NCI-H1694 (cell line): ENCODE measurements around the gene USP24.

Experiments used
- DNase-seq: peaks from one replicate; lab custom pipeline; 2025; lab: John Stamatoyannopoulos, UW

The USP24 gene

DNA sequence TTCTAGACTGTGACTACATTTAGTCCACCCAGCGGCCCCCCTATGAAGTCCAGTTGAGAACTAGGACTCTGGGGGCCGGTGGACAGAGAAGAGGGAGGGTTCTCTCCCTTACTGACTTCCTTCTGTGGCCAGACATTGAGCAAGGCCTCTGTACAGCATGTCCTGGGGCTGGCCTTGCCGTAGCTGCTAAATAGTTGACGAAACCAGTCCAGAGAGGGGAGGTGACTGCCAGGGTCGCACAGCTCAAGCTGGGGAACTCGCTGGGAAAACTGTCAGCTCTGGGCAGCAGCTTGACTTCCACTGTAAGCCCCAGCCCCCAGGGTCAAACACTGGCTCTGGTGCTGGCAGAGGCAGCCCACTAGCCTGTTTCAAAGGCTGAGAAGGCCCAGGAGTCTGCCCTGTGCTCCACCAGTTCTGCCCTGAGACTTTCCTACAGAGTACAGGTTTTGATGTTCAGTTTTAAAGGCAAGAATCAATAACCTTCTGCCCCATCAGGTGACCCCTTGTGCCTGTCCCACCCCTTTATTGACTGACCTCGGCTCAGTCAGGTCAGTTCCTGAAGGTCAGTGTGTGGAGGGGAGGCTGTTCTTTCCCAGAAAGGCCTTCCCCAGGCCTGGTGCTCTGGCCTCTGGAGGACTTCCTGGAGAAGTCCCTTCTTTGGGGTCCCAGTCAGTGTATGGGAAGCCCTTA is 161.8 kb downstream of the USP24 start:
- no peak for DNase-seq

DNA sequence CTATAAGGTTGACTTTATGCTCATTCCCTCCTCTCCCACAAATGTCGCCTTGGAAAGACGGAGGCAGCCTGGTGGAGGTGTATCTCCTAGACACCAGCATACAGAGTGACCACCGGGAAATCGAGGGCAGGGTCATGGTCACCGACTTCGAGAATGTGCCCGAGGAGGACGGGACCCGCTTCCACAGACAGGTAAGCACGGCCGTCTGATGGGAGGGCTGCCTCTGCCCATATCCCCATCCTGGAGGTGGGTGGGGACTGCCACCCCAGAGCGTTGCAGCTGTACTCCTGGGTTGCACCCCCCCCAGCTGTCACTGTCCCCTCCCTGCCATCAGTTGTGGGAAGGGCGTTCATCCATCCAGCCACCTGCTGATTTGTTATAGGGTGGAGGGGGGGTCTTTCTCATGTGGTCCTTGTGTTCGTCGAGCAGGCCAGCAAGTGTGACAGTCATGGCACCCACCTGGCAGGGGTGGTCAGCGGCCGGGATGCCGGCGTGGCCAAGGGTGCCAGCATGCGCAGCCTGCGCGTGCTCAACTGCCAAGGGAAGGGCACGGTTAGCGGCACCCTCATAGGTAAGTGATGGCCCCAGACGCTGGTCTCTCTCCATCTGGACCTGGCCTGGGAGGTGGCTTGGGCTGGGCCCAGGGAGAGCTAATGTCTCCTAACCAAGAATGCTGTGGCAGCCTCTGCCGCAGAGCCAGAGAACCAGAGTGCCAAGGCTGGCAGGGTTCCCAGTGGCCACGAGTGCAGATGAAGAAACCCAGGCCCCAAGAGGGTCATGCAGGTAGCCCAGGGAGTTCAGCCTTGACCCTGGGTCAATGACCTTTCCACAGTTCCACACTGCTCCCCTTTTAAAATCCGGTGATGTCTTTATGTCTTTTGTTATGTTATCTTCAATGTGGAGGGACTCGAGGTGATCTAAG is 162.7 kb downstream of the USP24 start:
- DNase-seq = no peak

DNA sequence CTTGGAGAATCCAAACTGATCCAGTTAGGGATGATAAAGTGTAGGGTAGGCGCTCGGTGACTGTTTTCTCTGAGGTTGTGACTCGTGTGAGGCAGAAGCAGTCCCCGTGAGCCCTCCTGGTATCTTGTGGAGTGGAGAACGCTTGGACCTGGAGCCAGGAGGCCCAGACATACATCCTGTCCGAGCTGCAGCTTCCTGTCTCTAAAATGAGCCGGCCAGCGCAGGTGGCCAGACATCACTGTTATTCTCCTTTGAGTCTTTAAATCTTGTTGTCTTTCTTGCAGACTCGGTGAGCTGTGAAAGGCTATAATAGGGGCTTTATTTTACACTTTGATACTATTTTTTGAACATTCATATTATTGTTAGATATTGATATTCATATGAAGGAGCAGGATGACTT is 163.5 kb downstream of the USP24 start:
- no peak for DNase-seq

DNA sequence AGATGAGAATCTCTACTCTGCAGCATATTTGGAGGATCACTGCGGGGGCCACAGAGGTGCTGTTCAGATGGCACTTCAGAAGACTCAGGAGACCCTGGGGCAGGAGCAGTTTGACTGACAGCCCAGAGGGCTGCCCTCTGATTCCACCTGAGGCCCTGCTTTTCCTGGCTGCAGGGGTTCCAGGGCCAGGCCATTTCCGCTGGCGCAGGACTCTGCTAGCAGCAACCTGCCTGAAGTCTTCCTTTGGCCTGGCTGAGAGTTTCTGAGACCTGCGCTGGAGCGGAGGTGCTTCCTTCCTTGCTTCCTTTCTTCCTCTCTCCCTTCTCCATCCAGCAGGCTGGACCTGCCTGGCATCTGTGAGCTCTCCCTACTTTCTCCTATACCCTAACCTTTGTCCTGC is 164.0 kb downstream of the USP24 start:
- DNase-seq = no peak

DNA sequence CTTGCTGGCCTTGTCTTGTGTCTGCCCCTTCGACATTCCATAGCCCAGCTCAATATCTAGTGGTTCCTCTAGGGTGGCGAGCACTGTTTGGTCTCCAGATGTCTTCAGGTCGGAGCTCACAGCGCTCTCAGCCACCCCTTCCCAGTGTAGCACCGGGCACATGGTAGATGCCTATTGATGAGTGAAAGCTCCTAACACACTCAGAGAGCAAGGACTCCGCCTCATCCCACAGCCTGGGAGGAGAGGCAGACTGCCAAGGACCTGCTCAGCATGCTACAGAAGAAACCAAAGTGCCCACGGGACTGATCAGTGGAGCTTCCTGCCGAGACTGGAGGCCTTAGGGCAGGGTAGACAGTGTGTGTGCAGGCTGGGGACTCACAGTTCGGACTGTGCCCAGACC is 164.9 kb downstream of the USP24 start:
- peak; percentile 43 for DNase-seq

DNA sequence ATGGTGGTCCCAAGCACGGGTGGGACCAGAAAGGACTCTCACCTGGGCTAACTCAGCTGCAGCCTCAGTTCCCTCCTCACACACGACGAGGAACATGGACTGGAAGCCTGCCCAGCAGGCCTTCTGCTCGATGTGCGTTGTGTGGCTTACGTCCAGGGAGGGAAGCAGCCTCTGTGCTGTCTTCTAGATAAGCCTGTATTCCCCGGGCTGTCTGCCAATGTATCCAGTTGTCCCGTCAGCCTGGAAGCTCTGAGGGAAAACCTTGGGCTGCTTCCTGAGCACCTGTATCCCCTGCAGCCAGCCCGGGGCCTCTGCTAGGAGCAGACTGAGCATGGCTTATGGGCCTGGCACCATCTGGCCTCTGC is 165.3 kb downstream of the USP24 start:
- DNase-seq = peak; percentile 95

DNA sequence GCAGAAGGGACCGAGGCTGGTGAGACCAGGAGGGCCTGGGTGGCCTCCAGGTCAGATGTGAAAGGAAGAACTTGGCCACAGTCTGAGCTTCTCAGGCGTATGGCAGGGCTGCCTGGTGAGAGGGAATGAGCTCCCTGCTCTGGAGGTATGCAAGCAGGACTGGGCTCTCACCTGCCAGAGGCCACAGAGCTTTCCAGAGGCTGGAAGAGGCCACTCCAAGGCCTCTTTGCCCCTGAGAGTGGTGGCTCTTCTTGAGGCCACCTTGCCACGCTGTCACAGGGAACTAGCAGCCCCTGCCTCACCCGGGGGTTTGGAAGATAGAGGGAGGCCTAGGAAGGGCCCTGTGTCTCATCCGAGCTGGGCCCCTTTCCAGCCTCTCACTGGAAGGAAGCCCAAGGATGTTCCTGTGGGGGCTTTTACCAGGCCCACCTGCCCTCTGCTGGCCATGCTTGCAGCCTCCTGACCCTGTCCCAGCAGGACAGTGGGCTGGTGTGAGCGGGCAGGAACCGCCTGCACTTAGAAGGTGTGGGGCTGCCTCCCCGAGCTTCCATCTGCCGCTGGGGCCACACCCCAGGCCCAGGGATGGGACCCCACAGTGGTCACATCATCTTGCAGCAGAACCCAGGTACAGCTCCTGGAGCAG is 165.8 kb downstream of the USP24 start:
- DNase-seq = no peak

DNA sequence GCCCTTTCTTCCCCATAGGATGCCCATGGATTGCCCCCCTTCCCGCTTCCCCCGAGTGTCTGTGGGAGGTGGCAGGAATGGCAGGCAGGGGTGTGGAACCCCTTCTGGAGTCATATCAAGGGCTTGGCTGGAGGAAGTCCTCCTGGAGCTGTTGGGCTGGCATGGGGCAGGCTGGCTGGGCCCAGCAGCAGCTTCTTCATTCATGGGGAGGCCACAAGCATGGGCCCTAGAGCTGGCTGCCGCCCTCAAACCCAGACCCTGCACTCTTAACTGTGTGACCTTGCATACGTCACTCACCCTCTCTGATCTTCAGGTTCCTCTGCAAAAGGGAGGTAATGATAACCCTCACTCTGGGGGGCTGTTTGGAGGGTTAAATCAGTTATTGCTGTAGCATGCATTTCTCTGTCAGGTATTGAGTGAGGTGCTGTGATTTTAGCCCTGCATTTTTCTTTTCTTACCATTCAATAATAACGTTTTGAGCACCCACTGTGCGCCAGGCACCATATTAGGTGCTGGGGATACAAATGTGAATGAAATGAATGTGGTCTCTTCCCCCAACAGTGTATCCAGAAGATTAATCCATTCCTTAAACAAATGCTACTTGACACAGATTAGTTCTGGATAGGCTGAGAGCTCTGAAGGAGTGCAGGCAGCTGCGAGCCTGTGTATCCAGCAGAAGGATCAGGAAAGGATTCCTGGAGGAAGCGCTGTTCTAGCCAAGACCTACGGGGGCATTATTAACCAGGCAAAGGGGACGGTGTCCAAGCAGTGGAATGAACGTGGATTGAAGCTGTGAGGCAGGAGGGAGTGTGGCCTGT is 166.5 kb downstream of the USP24 start:
- no peak for DNase-seq

DNA sequence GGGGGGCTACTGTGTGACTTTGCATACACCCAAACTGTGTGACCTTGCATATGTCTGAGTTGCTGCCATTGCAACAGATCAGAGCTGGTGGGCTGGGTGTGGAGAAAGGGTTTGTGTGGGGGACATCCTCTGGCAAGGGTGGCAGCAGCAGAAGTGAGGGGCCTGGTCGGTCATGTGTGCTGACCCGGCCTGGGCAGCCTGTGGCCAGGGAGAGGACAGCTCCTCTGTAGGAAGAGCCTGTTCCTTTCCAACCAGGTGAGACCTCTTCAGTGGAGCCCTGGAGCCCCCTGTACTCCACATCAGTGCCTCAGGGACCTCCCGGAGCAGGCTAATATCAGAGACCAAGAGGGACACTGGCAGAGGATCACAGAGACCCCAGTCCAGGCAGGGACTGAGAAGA is 167.6 kb downstream of the USP24 start:
- no peak for DNase-seq

DNA sequence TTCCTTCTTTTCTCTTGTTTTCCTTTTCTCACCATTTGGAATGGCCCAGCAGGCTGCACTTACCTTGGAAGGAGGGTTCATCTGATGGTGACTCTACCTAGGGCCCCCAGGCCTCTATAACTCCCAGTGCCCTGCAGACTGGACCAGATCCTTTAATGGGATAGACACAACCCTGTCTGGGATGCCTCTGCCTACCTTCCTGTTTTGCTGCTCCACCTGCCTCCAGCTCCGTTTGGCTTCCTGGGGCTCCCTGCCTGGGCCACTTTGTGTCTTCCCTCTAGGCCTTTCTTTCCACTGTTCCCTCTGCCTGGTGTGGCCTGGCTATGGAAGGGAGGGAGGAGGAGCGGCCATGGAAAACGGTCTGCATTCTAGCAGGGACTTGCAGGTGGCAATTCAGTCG is 168.3 kb downstream of the USP24 start:
- DNase-seq = no peak

DNA sequence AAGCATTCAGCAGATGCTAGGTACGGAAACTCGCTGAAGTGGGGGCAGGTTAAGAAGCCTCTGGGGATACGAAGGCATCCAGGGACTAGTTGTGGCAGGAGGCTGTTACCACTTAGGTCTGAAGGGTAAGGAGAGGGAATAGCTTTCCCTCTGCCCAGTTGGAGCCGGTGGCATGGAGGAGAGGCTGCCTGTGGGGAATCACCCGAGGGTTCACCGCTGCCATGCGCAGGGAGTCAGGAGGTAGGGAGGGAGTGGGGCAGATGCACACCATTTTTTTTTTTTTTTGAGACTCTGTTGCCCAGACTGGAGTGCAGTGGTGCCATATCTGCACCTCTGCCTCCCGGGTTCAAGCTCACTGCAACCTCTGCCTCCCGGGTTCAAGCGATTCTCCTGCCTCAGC is 169.7 kb downstream of the USP24 start:
- DNase-seq = no peak

DNA sequence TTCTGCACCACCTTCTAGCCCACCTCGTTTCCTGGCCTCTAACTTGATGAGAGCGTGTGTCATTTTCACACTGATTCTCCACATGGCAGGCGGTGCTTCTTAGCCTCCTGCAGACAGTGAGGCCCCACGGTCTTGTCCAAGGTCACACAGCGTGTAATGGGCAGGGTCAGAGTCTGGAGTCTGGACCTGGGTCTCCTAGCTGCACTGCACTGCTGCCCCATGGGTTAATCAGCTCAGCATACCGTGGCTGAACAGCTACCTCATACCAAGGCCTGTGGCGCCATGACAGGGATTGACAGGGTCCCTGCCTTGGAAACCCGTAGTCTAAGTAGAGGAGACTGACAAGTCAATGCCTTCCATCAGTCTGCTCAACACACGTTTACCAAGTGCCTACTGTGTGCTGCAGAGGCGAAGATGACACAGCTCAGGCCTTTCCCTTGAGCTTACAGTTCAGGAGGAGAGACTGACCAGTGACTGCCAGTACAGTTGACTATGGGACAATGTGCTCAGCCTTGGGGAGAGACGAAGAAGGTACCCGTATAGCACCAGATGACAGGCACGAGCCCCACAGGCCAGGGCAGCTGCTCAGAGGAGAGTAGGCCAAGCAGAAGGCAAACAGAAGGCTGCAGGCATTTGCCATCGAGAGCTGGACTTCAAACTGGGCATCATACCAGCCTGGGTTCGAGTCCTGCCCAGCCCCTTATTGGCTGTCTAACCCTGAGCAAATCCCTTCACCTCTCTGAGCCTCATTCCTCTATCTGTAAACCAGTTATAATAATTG is 170.4 kb downstream of the USP24 start:
- DNase-seq = no peak

DNA sequence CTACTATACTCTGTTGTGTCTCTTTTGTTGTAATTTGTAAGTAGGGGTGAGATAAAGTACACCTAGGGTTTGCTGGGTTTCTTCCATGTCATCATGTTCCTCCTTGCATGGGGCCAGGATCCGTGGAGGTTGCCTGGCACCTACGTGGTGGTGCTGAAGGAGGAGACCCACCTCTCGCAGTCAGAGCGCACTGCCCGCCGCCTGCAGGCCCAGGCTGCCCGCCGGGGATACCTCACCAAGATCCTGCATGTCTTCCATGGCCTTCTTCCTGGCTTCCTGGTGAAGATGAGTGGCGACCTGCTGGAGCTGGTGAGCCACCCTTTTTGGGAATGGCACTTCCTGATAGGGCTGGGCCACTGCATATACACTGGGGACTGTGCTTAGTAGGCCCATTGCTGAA is 171.4 kb downstream of the USP24 start:
- no peak for DNase-seq

DNA sequence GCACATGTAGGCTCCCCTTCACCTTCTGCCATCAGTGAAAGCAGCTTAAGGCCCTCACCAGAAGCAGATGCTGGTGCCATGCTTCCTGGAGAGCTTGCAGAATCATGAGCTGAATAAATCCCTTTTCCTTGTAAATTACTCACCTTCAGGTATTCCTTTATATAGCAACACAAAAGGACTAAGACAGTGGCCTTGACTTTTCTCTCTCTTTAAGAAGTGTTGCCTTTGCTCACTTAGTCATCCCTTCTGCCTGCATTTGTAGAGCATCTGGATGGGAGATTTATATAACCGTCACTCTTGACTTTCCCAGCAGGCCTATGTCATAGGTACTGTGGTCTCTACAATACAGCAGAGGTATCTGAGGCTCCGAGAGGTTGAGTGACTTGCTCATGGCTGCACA is 172.2 kb downstream of the USP24 start:
- DNase-seq = no peak

DNA sequence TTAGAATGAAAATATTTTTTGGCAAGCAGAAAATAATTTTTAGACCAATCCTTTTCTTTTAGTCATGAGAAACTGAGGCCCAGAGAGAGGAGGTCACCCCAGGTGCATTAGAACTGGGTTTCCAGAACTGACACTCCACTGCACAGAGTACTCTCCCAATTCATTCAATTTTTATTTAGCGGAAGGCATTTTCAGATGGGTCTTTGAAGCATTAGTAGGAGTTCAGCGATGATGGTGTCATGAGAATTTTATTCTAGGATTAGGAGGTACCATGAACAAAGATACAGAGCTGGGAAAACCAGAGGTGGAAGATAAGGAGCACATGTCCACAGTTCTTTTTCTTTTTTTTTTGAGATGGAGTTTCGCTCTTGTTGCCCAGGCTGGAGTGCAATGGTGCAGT is 173.6 kb downstream of the USP24 start:
- no peak for DNase-seq

DNA sequence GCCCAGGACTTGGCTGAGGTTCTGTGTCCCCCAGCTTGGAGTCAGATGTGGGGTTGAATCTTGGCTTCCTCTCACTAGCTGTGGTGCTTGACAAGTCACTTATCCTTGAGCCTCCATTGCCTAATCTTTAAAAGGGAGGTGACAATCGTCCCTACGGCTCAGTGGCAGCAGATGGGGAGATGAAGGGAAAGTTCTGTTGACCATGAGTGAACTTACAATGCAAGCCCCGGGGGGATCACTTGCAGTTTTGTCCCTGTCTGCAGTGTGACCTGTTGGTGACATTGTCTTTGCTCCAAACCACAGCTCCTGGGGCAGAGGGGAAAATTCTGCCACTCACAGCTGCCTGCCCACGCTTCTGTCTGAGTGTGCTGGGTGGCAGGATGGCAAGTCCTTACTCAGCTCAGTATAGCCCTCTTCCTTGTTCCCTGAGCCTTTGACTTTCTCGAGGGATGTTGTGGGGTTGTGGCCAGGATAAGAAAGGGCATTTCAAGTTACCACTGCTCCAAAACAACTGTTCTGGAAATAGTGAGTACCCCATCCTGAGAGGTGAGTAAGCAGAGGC is 174.2 kb downstream of the USP24 start:
- no peak for DNase-seq

DNA sequence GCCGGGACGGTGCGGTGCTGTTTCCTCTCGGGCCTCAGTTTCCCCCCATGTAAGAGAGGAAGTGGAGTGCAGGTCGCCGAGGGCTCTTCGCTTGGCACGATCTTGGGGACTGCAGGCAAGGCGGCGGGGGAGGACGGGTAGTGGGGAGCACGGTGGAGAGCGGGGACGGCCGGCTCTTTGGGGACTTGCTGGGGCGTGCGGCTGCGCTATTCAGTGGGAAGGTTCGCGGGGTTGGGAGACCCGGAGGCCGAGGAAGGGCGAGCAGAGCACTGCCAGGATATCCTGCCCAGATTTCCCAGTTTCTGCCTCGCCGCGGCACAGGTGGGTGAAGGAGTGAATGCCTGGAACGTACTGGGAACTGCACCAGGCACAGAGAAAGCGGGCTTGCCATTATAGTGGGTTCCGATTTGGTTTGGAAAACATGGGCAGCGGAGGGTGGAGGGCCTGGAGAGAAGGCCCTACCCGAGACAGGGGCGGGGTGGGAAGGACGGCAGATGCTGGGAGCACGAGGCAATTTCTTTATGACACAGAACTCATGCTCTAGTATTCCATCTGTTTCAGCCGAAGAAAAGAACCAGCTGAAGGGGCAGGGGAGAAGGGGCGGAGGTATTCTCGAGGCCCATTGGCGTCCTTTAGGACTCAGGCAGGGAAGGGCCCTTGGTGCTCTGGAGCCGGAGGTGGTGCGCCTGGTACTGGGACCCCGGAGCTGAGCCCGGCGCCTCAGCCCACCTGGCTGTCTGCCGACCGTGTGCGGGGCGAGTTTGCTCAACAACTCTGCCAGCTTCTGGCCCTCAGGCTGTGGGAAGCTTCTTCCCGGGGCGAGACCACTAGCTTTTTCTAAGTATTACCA is 174.9 kb downstream of the USP24 start:
- peak; percentile 9 for DNase-seq

DNA sequence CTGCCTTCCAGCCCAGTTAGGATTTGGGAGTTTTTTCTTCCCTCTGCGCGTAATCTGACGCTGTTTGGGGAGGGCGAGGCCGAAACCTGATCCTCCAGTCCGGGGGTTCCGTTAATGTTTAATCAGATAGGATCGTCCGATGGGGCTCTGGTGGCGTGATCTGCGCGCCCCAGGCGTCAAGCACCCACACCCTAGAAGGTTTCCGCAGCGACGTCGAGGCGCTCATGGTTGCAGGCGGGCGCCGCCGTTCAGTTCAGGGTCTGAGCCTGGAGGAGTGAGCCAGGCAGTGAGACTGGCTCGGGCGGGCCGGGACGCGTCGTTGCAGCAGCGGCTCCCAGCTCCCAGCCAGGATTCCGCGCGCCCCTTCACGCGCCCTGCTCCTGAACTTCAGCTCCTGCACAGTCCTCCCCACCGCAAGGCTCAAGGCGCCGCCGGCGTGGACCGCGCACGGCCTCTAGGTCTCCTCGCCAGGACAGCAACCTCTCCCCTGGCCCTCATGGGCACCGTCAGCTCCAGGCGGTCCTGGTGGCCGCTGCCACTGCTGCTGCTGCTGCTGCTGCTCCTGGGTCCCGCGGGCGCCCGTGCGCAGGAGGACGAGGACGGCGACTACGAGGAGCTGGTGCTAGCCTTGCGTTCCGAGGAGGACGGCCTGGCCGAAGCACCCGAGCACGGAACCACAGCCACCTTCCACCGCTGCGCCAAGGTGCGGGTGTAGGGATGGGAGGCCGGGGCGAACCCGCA is 175.7 kb downstream of the USP24 start, which contains the start of gene PCSK9:
PCSK9 (plus strand) TSS at position 207 of the 741 bp plus-strand sequence; CDS start at position 497, 290 bp downstream.
- no peak for DNase-seq

DNA sequence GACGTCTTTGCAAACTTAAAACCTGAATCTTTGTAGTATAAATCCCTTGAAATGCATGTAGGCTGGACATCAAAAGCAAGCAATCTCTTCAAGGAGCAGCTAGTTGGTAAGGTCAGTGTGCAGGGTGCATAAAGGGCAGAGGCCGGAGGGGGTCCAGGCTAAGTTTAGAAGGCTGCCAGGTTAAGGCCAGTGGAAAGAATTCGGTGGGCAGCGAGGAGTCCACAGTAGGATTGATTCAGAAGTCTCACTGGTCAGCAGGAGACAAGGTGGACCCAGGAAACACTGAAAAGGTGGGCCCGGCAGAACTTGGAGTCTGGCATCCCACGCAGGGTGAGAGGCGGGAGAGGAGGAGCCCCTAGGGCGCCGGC is 176.2 kb downstream of the USP24 start:
- no peak for DNase-seq

DNA sequence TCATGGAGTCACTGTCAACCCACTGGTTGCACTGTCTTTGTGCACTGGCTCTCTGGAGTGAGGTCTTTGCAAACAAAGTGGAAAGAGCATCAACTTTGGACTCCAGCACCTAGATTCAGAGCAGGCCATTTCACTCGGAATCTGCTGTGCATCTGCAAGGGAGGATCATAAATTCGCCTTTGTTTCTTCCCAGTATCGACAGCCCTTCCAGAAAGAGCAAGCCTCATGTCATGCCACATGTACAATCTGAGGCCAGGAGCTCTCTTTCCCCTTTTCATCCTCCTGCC is 176.7 kb downstream of the USP24 start:
- DNase-seq = no peak
